HG03175 (cell line): ENCODE results near the gene PLEKHG5.
A peak's percentile ranks its signal among the peaks of the same experiment; 100 is the strongest.
"Not testable (repeated sequence)": the region's sequence is repeated elsewhere in the genome, so short reads cannot be mapped to it uniquely, and the experiment has no call there.

ENCODE experiments used
- ATAC-seq: cut with Tn5 transposase; IDR thresholded peaks from one replicate; pipeline ENCODE4 v1.9.1; 2021; ENCODE audit warnings: mild to moderate bottlenecking, moderate library complexity; ENCODE audit not compliant: unreplicated experiment

Gene PLEKHG5

GRCh38 chr1:6496890-6497214 is 5.4 kb upstream of the PLEKHG5 start:
- no peak for ATAC-seq

GRCh38 chr1:6496365-6496721 is 4.9 kb upstream of the PLEKHG5 start:
- ATAC-seq = no peak

- ATAC-seq = no peak
Observed at GRCh38 chr1:6495540-6496364, 4.3 kb upstream of the PLEKHG5 start.

GRCh38 chr1:6495041-6495441 is 3.6 kb upstream of the PLEKHG5 start:
- no peak for ATAC-seq

- ATAC-seq = no peak
Observed at GRCh38 chr1:6494627-6495026, 3.2 kb upstream of the PLEKHG5 start.

- ATAC-seq = not testable (repeated sequence)
Observed at GRCh38 chr1:6493834-6494223, 2.4 kb upstream of the PLEKHG5 start.

- no peak for ATAC-seq
Observed at GRCh38 chr1:6491966-6492365, 499 bp upstream of the PLEKHG5 start.

GRCh38 chr1:6491081-6491449 is 402 bp downstream of the PLEKHG5 start:
- no peak for ATAC-seq

- ATAC-seq = peak; percentile 57
Observed at GRCh38 chr1:6490181-6491080, 1.0 kb downstream of the PLEKHG5 start.

GRCh38 chr1:6489799-6490180 is 1.7 kb downstream of the PLEKHG5 start:
- ATAC-seq = peak; percentile 58

- no peak for ATAC-seq
Observed at GRCh38 chr1:6489383-6489765, 2.1 kb downstream of the PLEKHG5 start.

- ATAC-seq = no peak
Observed at GRCh38 chr1:6488602-6489382, 2.7 kb downstream of the PLEKHG5 start.

GRCh38 chr1:6487804-6488484 is 3.5 kb downstream of the PLEKHG5 start:
- ATAC-seq = no peak

- ATAC-seq = peak; percentile 46
Observed at GRCh38 chr1:6486433-6487011, 4.9 kb downstream of the PLEKHG5 start.

- ATAC-seq = no peak
Observed at GRCh38 chr1:6485168-6486101, 6.0 kb downstream of the PLEKHG5 start.

GRCh38 chr1:6484826-6485167 is 6.7 kb downstream of the PLEKHG5 start:
- ATAC-seq = no peak

- ATAC-seq = no peak
Observed at GRCh38 chr1:6483761-6484117, 7.7 kb downstream of the PLEKHG5 start.

- no peak for ATAC-seq
Observed at GRCh38 chr1:6483017-6483760, 8.3 kb downstream of the PLEKHG5 start.

GRCh38 chr1:6481820-6482219 is 9.6 kb downstream of the PLEKHG5 start:
- ATAC-seq = no peak
